Measurements from ENCODE around the gene TEX12.

Gene TEX12

GRCh38 chr11:112165049-112165448 is 2.1 kb upstream of the TEX12 start:
- Histone ChIP-seq H3K27ac (ENCODE audit: poor library complexity, severe bottlenecking) (peak overlapping the region; percentile 91), H3K9me3 (ENCODE audit: severe bottlenecking) (no peaks in the 10 kb centered on the region), H3K36me3 (ENCODE audit: low read depth) (peaks cover 24% of the 10 kb centered on the region), H3K4me3 (ENCODE audit: severe bottlenecking) (no peak overlapping the region), H3K4me1 (ENCODE audit: insufficient read depth, poor library complexity, severe bottlenecking) (peaks cover 46% of the 10 kb centered on the region), H3K27me3 (ENCODE audit: insufficient read depth, poor library complexity, severe bottlenecking) (no peaks in the 10 kb centered on the region)
- TF ChIP-seq CTCF (IDR thresholded peaks at IDR 0.05; ENCODE audit: poor library complexity, severe bottlenecking) = no peak
- no peak for ATAC-seq (ENCODE audit: low read depth)
- DNase-seq (ENCODE audit: low spot score) = no peak

GRCh38 chr11:112166562-112166961 is 610 bp upstream of the TEX12 start:
- Histone ChIP-seq H3K4me1 (ENCODE audit: insufficient read depth, poor library complexity, severe bottlenecking) (peaks cover 32% of the 10 kb centered on the region), H3K9me3 (ENCODE audit: severe bottlenecking) (no peaks in the 10 kb centered on the region), H3K36me3 (ENCODE audit: low read depth) (peaks cover 10% of the 10 kb centered on the region), H3K4me3 (ENCODE audit: severe bottlenecking) (no peak overlapping the region), H3K27ac (ENCODE audit: poor library complexity, severe bottlenecking) (peak overlapping the region; percentile 91), H3K27me3 (ENCODE audit: insufficient read depth, poor library complexity, severe bottlenecking) (no peaks in the 10 kb centered on the region)
- no peak for DNase-seq (ENCODE audit: low spot score)
- ATAC-seq (ENCODE audit: low read depth) = peak; percentile 37
- TF ChIP-seq CTCF (IDR thresholded peaks at IDR 0.05; ENCODE audit: poor library complexity, severe bottlenecking) = no peak

GRCh38 chr11:112172362-112172994 is 5.3 kb downstream of the TEX12 start:
- peak overlapping the region; percentile 4 for H3K27ac ChIP-seq (ENCODE audit: poor library complexity, severe bottlenecking)
- H3K36me3 ChIP-seq (ENCODE audit: low read depth) = no peaks in the 10 kb centered on the region
- no peak overlapping the region for H3K4me3 ChIP-seq (ENCODE audit: severe bottlenecking)
- H3K9me3 ChIP-seq (ENCODE audit: severe bottlenecking) = no peaks in the 10 kb centered on the region
- peaks cover 26% of the 10 kb centered on the region for H3K4me1 ChIP-seq (ENCODE audit: insufficient read depth, poor library complexity, severe bottlenecking)
- ATAC-seq (ENCODE audit: low read depth) (no peak; the same call in 2 of the 3 replicates), DNase-seq (ENCODE audit: low spot score) (no peak)
- H3K27me3 ChIP-seq (ENCODE audit: insufficient read depth, poor library complexity, severe bottlenecking) = no peaks in the 10 kb centered on the region
- TF ChIP-seq CTCF (IDR thresholded peaks at IDR 0.05; ENCODE audit: poor library complexity, severe bottlenecking) = no peak

- Histone ChIP-seq H3K27me3 (ENCODE audit: insufficient read depth, poor library complexity, severe bottlenecking) (no peaks in the 10 kb centered on the region), H3K4me1 (ENCODE audit: insufficient read depth, poor library complexity, severe bottlenecking) (peaks cover 26% of the 10 kb centered on the region), H3K27ac (ENCODE audit: poor library complexity, severe bottlenecking) (peak overlapping the region; percentile 4), H3K4me3 (ENCODE audit: severe bottlenecking) (no peak overlapping the region), H3K36me3 (ENCODE audit: low read depth) (no peaks in the 10 kb centered on the region), H3K9me3 (ENCODE audit: severe bottlenecking) (no peaks in the 10 kb centered on the region)
- TF ChIP-seq CTCF (IDR thresholded peaks at IDR 0.05; ENCODE audit: poor library complexity, severe bottlenecking) = no peak
- ATAC-seq (ENCODE audit: low read depth) (no peak), DNase-seq (ENCODE audit: low spot score) (no peak)
Measured at GRCh38 chr11:112173152-112173551, 6.0 kb downstream of the TEX12 start.

Measured in RWPE2 (cell line).